ENCODE measurements around the gene OR6C76.
"Not testable (repeated sequence)": the region's sequence is repeated elsewhere in the genome, so short reads cannot be mapped to it uniquely, and the experiment has no call there.

Gene OR6C76

DNA sequence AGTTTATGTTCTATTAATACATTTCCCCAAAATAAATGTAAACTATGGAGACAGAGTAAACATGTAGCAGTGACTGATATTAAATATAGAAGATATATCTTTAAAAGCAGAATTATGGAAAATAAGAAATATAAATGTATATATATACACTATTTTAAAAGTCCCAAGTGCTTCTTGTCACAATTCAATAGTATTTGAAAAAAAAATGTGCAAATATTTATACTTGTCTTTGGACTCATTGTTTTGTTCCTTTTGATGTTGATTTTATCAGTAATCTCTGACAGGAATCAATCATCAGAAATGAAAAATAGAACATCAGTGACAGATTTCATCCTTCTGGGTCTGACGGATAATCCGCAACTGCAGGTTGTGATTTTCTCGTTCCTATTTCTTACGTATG is at the start of gene OR6C76:
OR6C76 (plus strand) TSS at position 301 of the 400 bp plus-strand sequence; CDS start at position 301, 0 bp downstream.
- DNase-seq = no peak

DNA sequence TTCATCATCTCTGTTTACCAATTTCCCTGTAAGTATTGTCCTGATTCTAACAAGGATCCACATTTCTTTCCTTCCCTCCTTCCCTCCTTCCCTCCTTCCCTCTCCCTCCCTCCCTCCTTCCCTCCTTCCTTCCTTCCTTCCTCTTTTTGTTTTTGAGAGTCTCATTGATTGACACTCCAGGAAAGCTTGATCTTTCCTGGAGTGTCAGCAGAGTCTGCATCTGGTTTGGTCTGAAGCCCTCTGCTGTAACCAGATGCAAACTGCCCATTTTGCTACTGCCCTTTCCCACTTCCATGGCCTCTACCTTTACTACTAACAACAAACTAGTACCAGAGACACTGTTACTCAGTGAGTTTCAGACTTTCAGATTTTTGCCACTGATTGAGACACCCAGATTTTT is 40.2 kb upstream of the OR6C76 start:
- DNase-seq = no peak

DNA sequence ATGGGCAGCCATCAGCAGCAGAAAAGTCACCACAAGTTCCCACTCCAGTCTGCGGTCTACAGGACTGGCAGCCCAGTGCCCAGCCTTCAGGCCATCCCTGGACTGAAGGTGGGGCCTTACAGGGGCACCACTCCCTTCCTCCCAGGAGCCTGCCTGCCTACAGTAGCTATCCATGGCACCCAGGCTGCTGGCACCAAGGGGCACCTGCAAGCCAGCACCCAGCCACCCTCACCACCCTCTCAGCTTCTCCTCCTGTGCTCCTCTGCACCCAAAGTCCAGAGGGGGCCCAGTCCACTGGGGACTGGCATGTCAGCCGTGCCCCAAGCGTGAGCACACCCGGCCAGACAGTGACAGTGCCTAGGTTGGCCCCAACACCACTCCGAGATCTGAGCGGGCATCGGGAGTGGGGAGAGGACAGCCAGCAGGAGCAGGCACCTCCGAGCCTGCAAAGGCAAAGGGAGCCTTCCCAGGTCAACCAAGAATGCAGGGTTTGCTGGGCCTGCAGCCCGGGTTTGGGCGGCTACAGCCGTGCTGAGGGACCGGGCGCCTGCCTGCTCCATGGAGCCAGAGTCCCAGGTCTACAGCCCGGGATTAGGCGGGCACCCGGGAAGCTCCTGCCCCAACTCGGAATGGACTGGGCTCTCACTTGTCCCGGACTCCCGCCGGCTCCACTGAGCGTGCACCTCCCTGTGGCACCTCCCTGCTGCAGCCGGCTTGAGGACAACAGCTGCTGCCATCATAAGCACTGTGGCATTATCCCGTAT is 33.8 kb upstream of the OR6C76 start:
- no peak for DNase-seq

DNA sequence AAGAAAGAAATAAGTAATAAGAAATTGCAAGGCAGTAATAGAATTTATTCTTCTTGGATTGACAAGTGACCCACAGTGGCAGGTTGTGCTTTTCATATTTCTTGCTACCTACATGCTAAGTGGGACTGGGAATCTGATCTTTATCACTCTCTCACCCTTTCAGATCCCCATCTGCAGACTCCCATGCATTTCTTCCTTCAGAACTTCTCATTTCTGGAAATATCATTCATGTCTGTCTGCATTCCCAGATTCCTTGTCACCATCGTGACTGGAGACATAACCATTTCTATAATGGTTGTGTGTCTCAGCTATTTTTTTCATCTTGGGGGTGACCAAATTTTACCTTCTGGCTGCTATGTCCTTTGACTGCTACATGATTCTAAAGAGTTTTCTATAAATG is 29.7 kb upstream of the OR6C76 start:
- DNase-seq = no peak

DNA sequence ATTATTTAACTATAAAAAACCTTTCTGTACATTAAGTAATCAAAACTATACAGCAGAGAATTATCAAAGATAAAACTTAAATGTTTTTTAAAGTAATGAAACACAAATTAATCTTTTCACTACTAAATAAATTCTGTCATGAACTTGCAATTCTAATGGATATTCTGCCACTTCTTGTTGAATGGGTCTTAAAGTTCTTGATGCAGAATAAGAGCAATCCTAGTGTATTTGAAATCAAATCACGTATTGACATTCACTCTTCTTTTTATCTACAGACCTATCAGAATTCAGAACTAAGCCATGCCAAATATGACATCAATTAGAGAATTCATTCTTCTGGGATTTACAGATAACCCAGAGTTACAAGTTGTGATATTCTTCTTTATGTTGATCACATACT is 25.8 kb upstream of the OR6C76 start, which contains the start of gene OR6C65:
OR6C65 (plus strand) TSS at position 301 of the 400 bp plus-strand sequence; CDS start at position 301, 0 bp downstream.
- DNase-seq = no peak

DNA sequence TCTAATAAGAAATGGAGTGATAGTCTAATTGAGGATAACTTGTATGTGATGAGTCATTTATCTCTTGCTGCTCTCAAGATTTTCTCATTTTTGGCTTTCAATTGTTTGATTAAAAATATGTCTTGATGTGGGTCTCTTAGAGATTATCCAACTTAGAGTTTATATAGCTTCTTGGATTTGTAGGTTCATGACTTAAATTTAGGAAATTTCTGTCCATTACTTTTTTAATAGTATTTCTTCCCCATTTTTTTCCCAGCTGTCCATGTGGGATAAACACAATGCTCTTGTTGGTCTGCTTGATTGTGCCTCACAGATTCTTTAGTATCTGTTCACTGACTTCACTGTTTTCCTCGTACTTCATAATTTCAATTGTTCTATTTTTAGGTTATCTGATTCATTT is 18.2 kb upstream of the OR6C76 start:
- DNase-seq = no peak

DNA sequence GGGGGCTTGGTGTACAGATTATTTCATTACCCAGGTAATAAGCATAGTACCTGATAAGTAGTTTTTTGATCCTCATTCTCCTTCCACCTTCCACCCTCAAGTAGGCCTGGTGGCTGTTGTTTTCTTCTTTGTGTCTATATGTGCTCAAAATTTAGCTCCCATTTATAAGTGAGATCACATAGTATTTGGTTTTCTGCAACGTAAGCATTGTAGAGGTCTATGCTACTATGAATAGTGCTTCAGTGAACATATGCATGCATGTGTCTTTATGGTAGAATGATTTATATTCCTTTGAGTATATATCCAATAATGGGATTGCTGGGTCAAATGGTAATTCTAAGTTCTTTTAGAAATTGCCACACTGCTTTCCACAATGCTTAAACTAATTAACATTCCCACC is 16.9 kb upstream of the OR6C76 start:
- DNase-seq = not testable (repeated sequence)

DNA sequence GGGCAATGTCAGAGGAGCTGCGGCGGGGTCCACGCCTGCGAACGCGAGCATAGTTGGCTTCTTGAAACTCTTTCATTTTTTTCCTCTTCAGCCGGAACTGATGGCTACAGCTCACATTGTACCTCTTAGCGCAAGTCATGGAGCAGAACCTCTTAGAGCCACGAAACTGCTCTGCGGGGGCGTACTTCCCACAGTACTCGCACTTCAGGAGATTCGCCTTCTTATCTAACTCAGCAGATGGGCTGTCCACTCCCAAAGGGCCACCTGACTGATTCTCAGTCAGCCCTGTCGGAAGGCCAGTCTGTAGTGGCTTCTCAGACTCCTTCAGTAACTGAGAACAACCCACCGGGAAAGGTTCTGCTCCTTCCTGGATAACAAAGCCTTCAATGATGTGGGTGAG is 13.9 kb upstream of the OR6C76 start:
- DNase-seq = not testable (repeated sequence)

DNA sequence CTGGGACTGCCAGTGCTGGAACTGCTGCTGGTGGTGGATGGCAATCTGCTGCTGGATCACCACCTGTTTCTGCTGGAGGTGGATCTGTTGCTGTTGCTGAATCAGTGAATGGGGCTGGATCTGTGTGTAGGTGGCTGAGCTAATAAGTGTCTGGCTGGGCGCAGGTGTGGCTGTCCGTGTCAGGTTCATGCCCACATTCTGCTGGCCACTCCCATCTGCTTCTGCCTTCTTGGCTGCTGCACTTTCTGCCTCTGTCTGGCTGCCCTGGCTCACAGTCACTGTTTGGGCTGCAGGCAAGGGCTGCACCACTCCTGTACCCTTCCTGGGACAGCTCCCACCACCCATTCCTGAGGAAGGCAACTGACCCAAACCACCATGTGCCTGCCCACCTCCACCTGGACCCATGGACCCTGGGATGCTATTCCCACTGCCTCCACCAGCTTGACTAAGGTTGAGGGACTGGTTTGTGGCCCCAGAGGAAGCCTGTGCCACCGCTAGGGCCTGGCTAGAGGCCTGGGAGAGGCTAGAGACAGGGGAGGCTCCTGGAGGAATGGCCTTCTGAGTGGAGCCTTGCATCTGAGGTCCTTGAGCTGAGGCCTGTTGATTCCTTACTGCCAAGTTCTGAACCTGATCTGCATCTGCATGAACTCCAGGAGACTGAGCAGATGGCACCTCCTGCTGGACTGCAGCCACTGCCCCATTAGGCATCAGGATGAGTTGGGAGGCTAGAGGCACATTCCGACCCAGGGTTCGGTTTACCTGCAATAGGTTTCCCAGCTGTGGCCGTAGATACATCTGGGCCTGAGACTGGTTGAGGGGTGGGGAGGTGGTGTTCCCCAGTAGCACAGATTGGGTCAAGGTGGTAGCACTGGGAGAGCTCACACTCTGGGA is 12.3 kb upstream of the OR6C76 start:
- DNase-seq = not testable (repeated sequence)

DNA sequence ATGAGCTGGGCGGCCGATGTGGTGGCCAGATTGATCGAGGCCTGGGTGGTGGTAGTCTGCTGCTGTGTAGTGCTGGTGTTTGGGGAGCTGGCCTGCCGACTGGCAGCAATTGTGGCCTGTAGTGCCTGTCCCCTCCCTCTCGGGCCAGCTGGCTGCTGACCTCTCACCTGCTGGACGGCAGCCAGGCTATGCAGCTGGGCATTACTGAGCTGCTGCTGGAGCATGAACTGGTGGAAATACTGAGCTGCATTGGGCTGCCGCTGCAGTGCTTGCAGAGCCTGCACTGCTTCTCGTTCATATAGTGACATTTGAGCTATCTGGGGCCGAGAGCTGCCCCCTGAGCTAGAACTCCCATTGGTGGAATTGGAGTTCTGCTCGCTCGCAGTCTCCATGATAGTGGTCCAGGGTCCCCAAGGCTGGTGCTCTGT is 11.6 kb upstream of the OR6C76 start:
- DNase-seq = not testable (repeated sequence)

DNA sequence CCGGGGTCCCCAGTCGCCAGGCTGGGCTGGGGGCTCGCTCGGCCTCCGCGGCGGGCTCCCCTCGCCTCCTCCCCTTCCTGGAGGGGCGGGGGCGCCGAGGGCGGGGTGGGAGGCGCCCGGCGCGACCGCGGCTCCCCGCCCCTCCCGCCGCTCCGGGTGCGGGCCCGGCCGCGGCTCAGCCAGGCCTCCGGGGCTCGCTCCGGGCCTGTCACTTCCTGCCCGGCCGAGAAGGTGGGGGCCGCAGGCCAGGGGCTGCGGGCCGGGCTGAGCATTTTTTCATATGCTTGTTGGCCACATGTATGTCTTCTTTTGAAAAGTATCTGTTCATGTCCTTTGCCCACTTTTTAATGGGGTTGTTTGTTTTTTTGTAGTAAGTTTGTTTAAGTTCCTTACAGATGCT is 11.2 kb upstream of the OR6C76 start:
- not testable (repeated sequence) for DNase-seq

DNA sequence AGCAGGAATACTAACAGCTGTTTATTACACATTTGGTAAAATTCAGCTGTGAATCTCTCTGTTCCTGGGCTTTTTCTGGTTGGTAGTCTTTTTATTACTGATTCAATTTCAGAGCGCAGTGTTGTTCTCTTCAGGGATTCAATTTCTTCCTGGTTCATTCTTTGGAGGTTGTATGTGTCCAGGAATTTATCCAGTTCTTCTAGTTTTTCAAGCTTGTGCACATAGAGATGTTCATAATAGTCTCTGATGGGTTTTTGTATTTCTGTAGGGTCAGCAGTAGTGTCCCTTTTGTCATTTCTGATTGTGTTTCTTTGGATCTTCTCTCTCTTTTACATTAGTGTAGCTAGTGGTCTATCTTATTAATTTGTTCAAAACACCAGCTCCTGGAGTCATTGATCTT is 9.1 kb upstream of the OR6C76 start:
- no peak for DNase-seq

DNA sequence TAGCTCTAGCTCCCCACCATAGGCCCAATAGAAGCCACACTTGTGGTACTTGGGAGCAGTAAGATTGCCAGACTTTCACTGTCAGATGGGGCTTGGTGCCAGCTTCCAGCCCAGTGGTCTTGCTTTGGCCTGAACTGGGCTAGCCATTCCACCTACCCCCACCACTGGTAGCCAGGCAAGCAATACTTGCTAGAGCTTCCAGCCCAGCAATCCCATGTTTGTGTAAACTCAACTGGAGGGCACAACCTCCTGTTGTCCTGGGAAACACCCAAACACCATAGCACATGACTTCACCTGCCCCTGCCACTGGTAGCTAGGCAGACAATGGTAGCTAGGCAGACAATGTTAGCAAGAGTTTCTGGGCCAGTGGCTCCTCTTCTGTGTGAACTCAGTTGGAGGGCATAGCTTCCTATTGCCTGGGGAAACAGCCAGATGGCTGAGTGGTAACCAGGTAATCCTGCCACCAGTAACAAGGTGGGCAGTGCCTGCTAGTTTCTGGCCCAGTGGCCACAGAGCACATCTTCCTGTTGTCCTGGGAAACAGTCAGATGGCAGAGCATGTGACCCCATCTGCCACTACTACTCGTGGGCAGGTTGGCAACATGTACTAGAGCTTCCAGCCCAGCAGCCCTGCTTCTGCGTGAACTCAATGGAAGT is 5.6 kb upstream of the OR6C76 start:
- no peak for DNase-seq

DNA sequence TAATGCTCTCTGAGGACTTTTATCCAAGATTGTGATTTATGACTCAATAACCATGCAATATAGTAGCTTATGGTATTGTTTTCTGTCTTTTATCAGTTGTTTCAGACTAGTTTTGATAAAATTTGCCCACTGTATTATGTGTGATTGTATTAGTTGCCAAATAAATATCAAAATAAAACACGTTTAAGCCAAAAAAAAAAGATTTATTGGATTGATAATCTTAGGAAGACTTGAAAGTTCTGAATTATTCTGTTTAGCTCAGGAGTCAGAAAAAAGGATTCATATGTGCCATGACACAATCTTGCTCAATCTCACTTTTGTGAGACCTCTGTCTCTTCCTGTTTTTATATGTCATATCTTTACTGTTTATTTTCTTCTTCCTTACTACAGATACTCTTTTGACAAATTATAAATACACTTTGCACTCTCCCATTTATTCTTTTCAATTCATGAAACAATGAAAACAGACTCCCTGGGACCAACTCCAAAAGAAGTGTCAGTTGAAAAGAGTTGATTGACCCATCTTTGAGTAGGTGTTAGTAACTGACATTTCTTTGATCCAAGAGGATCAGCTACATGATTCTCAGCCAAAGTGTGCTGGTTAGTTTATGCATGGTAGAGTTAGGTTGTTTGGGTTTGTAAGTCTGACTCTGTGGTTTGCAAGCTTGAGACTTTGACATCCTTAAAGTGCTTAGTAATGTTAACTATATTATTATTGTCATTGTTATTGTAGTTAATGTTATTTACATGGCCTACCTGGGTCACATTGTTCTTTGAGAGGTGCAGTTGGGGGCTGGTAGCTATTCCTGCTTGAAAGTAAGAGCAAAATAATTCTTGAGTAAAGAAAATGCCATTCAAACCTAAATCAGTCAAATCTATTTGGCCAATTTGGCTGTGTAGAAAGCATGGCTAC is 2.5 kb downstream of the OR6C76 start:
- DNase-seq = no peak

DNA sequence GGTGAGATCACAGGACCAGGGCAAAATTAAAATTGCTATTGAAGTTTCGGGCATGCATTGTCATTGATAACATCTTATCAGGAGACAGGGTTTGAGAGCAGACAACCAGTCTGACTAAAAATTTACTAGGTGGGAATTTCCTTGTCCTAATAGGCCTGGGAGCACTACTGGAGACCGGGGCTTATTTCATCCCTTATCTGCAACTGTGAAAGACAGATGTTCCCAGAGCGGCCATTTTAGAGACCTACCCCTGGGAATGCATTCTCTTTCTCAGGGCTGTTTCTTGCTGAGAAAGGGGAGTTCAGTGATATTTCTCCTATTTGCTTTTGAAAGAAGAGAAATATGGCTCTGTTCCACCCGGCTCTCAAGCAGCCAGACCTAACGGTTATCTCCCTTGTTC is 15.2 kb downstream of the OR6C76 start:
- DNase-seq = not testable (repeated sequence)

DNA sequence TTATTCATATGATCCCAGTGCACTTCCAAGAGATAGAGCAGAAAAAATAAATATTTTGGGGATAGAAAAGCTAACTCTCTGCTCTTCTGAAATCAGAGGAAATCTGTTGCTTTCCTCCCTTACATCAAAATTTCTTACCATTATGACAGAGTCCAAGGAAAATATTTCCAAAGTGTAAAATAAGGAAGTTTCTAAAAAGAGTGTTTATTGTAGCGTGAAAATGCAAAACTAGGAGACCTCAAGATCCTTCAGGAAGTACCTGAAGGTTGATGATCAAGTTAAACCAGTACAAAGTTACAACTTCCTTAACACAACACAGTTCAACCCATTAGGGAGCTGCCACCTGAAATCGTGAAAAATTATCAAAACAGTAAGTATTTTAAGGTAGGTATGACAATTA is 17.7 kb downstream of the OR6C76 start, which contains the start of gene OR6C2:
OR6C2 (plus strand) TSS at position 301 of the 400 bp plus-strand sequence. CDS start 8,138 bp downstream, outside the sequence.
- DNase-seq = no peak

DNA sequence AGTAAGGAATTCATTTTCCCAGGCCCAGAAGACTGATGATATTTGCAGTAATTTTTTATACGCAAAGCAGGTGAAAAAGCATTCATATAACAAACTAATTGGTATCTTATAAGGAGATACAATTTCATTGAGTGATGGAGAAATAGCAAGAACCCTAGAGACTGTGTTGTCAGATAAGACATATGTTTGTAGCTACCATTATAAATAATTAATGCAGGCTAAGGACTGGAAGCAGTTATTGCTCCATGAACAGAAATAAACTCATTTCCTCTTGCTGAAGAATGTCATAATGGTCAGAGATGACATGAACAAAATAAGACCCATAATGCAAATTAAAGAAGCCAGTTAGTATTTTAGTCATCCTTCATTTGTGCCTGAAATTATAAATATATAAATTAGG is 19.3 kb downstream of the OR6C76 start:
- no peak for DNase-seq

DNA sequence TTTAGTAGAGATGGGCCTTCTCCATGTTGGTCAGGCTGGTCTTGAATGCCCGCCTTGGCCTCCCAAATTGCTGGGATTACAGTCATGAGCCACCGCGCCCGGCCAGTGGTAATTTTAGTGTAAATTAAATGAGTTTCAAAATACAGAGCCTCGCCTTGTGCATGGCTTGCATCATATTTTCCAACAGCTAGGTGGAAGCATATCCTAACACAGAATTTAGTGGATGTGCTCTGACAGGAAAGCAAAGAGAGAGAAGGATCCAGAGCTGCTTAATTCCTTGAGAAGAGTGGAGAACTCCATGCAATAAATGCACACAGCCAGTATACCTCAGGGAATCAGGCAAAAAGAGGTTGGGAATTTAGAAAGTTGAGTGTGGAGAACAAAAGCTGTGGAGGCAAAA is 20.3 kb downstream of the OR6C76 start:
- DNase-seq = no peak

DNA sequence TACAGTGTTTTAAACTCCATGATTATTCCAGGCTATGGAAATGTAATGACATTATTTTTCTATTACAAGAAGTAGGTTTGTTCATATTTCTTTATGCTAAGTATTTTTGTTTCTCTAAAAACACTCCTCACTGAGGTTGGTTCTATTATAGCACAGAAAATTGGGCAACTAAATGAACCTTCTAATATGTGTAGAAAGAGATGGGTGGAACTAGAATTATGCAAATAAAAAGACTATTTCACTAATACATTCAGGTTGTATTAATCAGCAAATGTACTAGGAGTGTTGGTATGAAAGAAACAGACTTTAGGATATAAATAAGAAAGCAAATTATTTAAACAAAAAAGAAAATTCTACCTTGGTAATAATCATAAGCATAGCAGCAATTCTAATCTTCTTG is 22.8 kb downstream of the OR6C76 start:
- DNase-seq = no peak

DNA sequence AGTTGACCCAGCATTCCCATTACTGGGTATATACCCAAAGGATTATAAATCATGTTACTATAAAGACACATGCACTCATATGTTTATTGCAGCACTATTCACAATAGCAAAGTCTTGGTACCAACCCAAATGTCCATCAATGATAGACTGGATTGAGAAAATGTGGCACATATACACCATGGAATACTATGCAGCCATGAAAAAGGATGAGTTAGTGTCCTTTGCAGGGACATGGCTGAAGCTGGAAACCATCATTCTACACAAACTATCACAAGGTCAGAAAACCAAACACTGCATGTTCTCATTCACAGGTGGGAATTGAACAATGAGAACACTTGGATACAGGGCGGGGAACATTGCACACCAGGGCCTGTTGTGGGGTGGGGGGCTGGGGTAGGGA is 38.9 kb downstream of the OR6C76 start:
- DNase-seq = not testable (repeated sequence)

DNA sequence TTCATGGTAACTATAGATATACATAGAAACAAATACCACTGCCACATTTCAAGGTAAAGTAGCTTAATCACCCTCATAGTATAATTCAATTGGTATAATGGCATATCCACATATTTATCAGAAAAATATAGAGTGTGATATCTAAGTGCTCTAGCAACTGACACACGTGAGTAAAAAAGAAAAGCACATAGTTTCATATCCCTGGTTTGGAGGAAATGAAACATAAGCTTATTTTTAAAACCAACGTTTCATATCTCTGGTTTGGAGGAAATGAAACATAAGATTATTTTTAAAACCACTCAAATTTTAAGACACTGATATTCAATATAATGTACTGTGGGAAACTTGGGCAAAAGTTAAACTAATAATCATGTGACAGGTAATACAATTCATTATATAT is 41.8 kb downstream of the OR6C76 start:
- DNase-seq = no peak

DNA sequence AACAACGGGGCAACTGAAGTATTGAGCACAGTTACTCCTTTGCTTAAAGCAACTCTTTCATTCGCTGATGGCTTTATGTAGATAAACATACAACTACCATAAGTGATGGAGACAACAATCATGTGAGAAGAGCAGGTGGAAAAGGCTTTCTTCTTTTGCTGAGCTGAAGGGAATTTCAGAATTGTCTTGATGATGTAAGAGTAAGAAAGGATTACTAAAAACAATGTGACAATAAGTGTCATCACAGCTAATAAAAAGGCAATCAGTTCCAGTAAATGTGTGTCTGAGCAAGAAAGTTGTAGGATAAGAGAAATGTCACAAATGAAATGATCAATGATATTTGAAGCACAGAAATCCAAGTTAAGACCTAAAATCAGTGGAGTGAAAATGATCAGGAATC is 43.2 kb downstream of the OR6C76 start:
- no peak for DNase-seq
